Measurements from ENCODE around the gene FBXO8.

The FBXO8 gene

GRCh38 chr4:174255374-174255773 is 28.1 kb downstream of the FBXO8 start:
- no peak overlapping the region for H3K4me3 ChIP-seq (ENCODE audit: insufficient read depth, low read depth, low read length, poor library complexity, severe bottlenecking)
- no peak overlapping the region for H3K27ac ChIP-seq (ENCODE audit: insufficient read depth, low read length, poor library complexity, severe bottlenecking)
- H3K36me3 ChIP-seq (ENCODE audit: control insufficient read depth, insufficient read depth, low read length): no peaks in the 10 kb centered on the region
- no peak for DNase-seq
- H3K9me3 ChIP-seq (ENCODE audit: control insufficient read depth, low read length): no peaks in the 10 kb centered on the region
- H3K27me3 ChIP-seq (replicated peaks; ENCODE audit: control insufficient read depth, insufficient read depth, low read length, poor library complexity, severe bottlenecking): no peaks in the 10 kb centered on the region
- no peaks in the 10 kb centered on the region for H3K4me1 ChIP-seq (ENCODE audit: control insufficient read depth, insufficient read depth, low read length, poor library complexity, severe bottlenecking)

- Histone ChIP-seq H3K27ac (ENCODE audit: insufficient read depth, low read length, poor library complexity, severe bottlenecking) (no peak overlapping the region), H3K9me3 (ENCODE audit: control insufficient read depth, low read length) (no peaks in the 10 kb centered on the region), H3K27me3 (replicated peaks; ENCODE audit: control insufficient read depth, insufficient read depth, low read length, poor library complexity, severe bottlenecking) (no peaks in the 10 kb centered on the region), H3K4me3 (ENCODE audit: insufficient read depth, low read depth, low read length, poor library complexity, severe bottlenecking) (no peak overlapping the region), H3K4me1 (ENCODE audit: control insufficient read depth, insufficient read depth, low read length, poor library complexity, severe bottlenecking) (no peaks in the 10 kb centered on the region), H3K36me3 (ENCODE audit: control insufficient read depth, insufficient read depth, low read length) (no peaks in the 10 kb centered on the region)
- no peak for DNase-seq
Observed at GRCh38 chr4:174254613-174255012, 28.9 kb downstream of the FBXO8 start.

- Histone ChIP-seq H3K27me3 (replicated peaks; ENCODE audit: control insufficient read depth, insufficient read depth, low read length, poor library complexity, severe bottlenecking) (no peaks in the 10 kb centered on the region), H3K27ac (ENCODE audit: insufficient read depth, low read length, poor library complexity, severe bottlenecking) (no peak overlapping the region), H3K4me3 (ENCODE audit: insufficient read depth, low read depth, low read length, poor library complexity, severe bottlenecking) (no peak overlapping the region), H3K9me3 (ENCODE audit: control insufficient read depth, low read length) (no peaks in the 10 kb centered on the region), H3K36me3 (ENCODE audit: control insufficient read depth, insufficient read depth, low read length) (no peaks in the 10 kb centered on the region), H3K4me1 (ENCODE audit: control insufficient read depth, insufficient read depth, low read length, poor library complexity, severe bottlenecking) (no peaks in the 10 kb centered on the region)
- no peak for DNase-seq
Observed at GRCh38 chr4:174252412-174252811, 31.1 kb downstream of the FBXO8 start.

- no peak overlapping the region for H3K27ac ChIP-seq (ENCODE audit: insufficient read depth, low read length, poor library complexity, severe bottlenecking)
- no peaks in the 10 kb centered on the region for H3K36me3 ChIP-seq (ENCODE audit: control insufficient read depth, insufficient read depth, low read length)
- no peaks in the 10 kb centered on the region for H3K9me3 ChIP-seq (ENCODE audit: control insufficient read depth, low read length)
- no peak for DNase-seq
- H3K27me3 ChIP-seq (replicated peaks; ENCODE audit: control insufficient read depth, insufficient read depth, low read length, poor library complexity, severe bottlenecking): no peaks in the 10 kb centered on the region
- no peaks in the 10 kb centered on the region for H3K4me1 ChIP-seq (ENCODE audit: control insufficient read depth, insufficient read depth, low read length, poor library complexity, severe bottlenecking)
- H3K4me3 ChIP-seq (ENCODE audit: insufficient read depth, low read depth, low read length, poor library complexity, severe bottlenecking): no peak overlapping the region
Observed at GRCh38 chr4:174248407-174248806, 35.1 kb downstream of the FBXO8 start.

- DNase-seq: no peak
- no peaks in the 10 kb centered on the region for H3K9me3 ChIP-seq (ENCODE audit: control insufficient read depth, low read length)
- no peaks in the 10 kb centered on the region for H3K4me1 ChIP-seq (ENCODE audit: control insufficient read depth, insufficient read depth, low read length, poor library complexity, severe bottlenecking)
- H3K27ac ChIP-seq (ENCODE audit: insufficient read depth, low read length, poor library complexity, severe bottlenecking): no peak overlapping the region
- no peak overlapping the region for H3K4me3 ChIP-seq (ENCODE audit: insufficient read depth, low read depth, low read length, poor library complexity, severe bottlenecking)
- H3K36me3 ChIP-seq (ENCODE audit: control insufficient read depth, insufficient read depth, low read length): no peaks in the 10 kb centered on the region
- no peaks in the 10 kb centered on the region for H3K27me3 ChIP-seq (replicated peaks; ENCODE audit: control insufficient read depth, insufficient read depth, low read length, poor library complexity, severe bottlenecking)
Observed at GRCh38 chr4:174245714-174246113, 37.8 kb downstream of the FBXO8 start.

- H3K4me1 ChIP-seq (ENCODE audit: control insufficient read depth, insufficient read depth, low read length, poor library complexity, severe bottlenecking): no peaks in the 10 kb centered on the region
- no peak overlapping the region for H3K27ac ChIP-seq (ENCODE audit: insufficient read depth, low read length, poor library complexity, severe bottlenecking)
- H3K4me3 ChIP-seq (ENCODE audit: insufficient read depth, low read depth, low read length, poor library complexity, severe bottlenecking): no peak overlapping the region
- DNase-seq: no peak
- no peaks in the 10 kb centered on the region for H3K9me3 ChIP-seq (ENCODE audit: control insufficient read depth, low read length)
- H3K27me3 ChIP-seq (replicated peaks; ENCODE audit: control insufficient read depth, insufficient read depth, low read length, poor library complexity, severe bottlenecking): no peaks in the 10 kb centered on the region
- no peaks in the 10 kb centered on the region for H3K36me3 ChIP-seq (ENCODE audit: control insufficient read depth, insufficient read depth, low read length)
Observed at GRCh38 chr4:174244441-174244840, 39.0 kb downstream of the FBXO8 start.

- Histone ChIP-seq H3K4me3 (ENCODE audit: insufficient read depth, low read depth, low read length, poor library complexity, severe bottlenecking) (no peak overlapping the region), H3K27me3 (replicated peaks; ENCODE audit: control insufficient read depth, insufficient read depth, low read length, poor library complexity, severe bottlenecking) (no peaks in the 10 kb centered on the region), H3K4me1 (ENCODE audit: control insufficient read depth, insufficient read depth, low read length, poor library complexity, severe bottlenecking) (no peaks in the 10 kb centered on the region), H3K36me3 (ENCODE audit: control insufficient read depth, insufficient read depth, low read length) (peaks cover 19% of the 10 kb centered on the region), H3K27ac (ENCODE audit: insufficient read depth, low read length, poor library complexity, severe bottlenecking) (no peak overlapping the region), H3K9me3 (ENCODE audit: control insufficient read depth, low read length) (no peaks in the 10 kb centered on the region)
- no peak for DNase-seq
Observed at GRCh38 chr4:174241162-174241561, 42.3 kb downstream of the FBXO8 start.

- Histone ChIP-seq H3K27ac (ENCODE audit: insufficient read depth, low read length, poor library complexity, severe bottlenecking) (no peak overlapping the region), H3K27me3 (replicated peaks; ENCODE audit: control insufficient read depth, insufficient read depth, low read length, poor library complexity, severe bottlenecking) (no peaks in the 10 kb centered on the region), H3K9me3 (ENCODE audit: control insufficient read depth, low read length) (no peaks in the 10 kb centered on the region), H3K4me3 (ENCODE audit: insufficient read depth, low read depth, low read length, poor library complexity, severe bottlenecking) (no peak overlapping the region), H3K4me1 (ENCODE audit: control insufficient read depth, insufficient read depth, low read length, poor library complexity, severe bottlenecking) (no peaks in the 10 kb centered on the region), H3K36me3 (ENCODE audit: control insufficient read depth, insufficient read depth, low read length) (peaks cover 19% of the 10 kb centered on the region)
- DNase-seq: no peak
Observed at GRCh38 chr4:174236359-174236758, 47.1 kb downstream of the FBXO8 start.

- Histone ChIP-seq H3K27ac (ENCODE audit: insufficient read depth, low read length, poor library complexity, severe bottlenecking) (no peak overlapping the region), H3K4me1 (ENCODE audit: control insufficient read depth, insufficient read depth, low read length, poor library complexity, severe bottlenecking) (no peaks in the 10 kb centered on the region), H3K9me3 (ENCODE audit: control insufficient read depth, low read length) (no peaks in the 10 kb centered on the region), H3K27me3 (replicated peaks; ENCODE audit: control insufficient read depth, insufficient read depth, low read length, poor library complexity, severe bottlenecking) (peaks cover under 1% of the 10 kb centered on the region), H3K4me3 (ENCODE audit: insufficient read depth, low read depth, low read length, poor library complexity, severe bottlenecking) (no peak overlapping the region), H3K36me3 (ENCODE audit: control insufficient read depth, insufficient read depth, low read length) (no peaks in the 10 kb centered on the region)
- no peak for DNase-seq
Observed at GRCh38 chr4:174230680-174231079, 52.8 kb downstream of the FBXO8 start.

- H3K27me3 ChIP-seq (replicated peaks; ENCODE audit: control insufficient read depth, insufficient read depth, low read length, poor library complexity, severe bottlenecking): peaks cover 5% of the 10 kb centered on the region
- no peaks in the 10 kb centered on the region for H3K9me3 ChIP-seq (ENCODE audit: control insufficient read depth, low read length)
- no peaks in the 10 kb centered on the region for H3K4me1 ChIP-seq (ENCODE audit: control insufficient read depth, insufficient read depth, low read length, poor library complexity, severe bottlenecking)
- H3K36me3 ChIP-seq (ENCODE audit: control insufficient read depth, insufficient read depth, low read length): no peaks in the 10 kb centered on the region
- no peak overlapping the region for H3K4me3 ChIP-seq (ENCODE audit: insufficient read depth, low read depth, low read length, poor library complexity, severe bottlenecking)
- H3K27ac ChIP-seq (ENCODE audit: insufficient read depth, low read length, poor library complexity, severe bottlenecking): no peak overlapping the region
- DNase-seq: no peak
Observed at GRCh38 chr4:174230148-174230547, 53.3 kb downstream of the FBXO8 start.

GRCh38 chr4:174228988-174229387 is 54.5 kb downstream of the FBXO8 start:
- no peaks in the 10 kb centered on the region for H3K36me3 ChIP-seq (ENCODE audit: control insufficient read depth, insufficient read depth, low read length)
- H3K4me3 ChIP-seq (ENCODE audit: insufficient read depth, low read depth, low read length, poor library complexity, severe bottlenecking): no peak overlapping the region
- peaks cover 5% of the 10 kb centered on the region for H3K27me3 ChIP-seq (replicated peaks; ENCODE audit: control insufficient read depth, insufficient read depth, low read length, poor library complexity, severe bottlenecking)
- H3K27ac ChIP-seq (ENCODE audit: insufficient read depth, low read length, poor library complexity, severe bottlenecking): no peak overlapping the region
- no peaks in the 10 kb centered on the region for H3K4me1 ChIP-seq (ENCODE audit: control insufficient read depth, insufficient read depth, low read length, poor library complexity, severe bottlenecking)
- DNase-seq: no peak
- H3K9me3 ChIP-seq (ENCODE audit: control insufficient read depth, low read length): no peaks in the 10 kb centered on the region
